GM12874 (cell line): Measurements from ENCODE around the gene PPP1CC.

Experiments
- CTCF ChIP-seq: IDR thresholded peaks from 2 replicates; pipeline ENCODE4 v1.5.1; 2011; ENCODE audit warnings: low read depth, mild to moderate bottlenecking, control low read depth, low read length, moderate library complexity; ENCODE audit not compliant: insufficient read depth

Gene PPP1CC

DNA sequence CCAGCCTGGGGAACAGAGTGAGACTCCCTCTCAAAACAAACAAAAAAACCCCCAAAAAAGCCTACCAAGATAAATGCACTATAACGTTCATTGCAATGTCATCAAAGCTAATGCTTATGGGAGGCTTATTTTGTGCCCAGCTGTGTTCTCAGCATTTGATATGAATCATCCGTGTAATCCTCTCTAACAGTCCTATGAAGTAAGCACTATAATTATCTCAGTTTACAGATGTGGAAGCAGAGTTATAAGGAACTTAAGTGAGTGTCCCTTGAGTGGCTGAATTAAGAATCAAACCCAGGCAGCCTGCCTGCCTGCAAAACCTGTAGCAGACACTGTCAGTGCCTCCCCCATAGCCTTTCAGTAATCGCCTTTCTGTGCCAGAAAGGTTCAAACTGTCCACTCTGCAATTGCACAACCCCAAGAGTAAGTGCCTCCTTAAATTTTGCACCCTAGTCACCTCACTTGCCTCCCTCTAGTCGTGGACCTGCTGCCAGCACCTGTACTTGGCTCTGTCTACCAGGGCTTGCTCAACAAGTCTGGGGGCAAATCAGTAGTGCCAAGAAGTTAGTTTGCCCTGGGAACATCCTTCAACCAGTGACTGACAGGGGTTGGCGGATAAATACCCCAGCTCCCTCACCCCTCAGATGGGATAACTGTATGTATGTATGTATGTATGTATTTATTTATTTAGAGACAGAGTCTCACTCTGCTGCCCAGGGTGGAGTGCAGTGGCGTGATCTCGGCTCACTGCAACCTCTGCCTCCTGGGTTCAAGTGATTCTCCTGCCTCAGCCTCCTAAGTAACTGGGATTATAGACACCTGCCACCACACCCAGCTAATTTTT is 23.8 kb upstream of the PPP1CC start:
- no peak for TF ChIP-seq CTCF

DNA sequence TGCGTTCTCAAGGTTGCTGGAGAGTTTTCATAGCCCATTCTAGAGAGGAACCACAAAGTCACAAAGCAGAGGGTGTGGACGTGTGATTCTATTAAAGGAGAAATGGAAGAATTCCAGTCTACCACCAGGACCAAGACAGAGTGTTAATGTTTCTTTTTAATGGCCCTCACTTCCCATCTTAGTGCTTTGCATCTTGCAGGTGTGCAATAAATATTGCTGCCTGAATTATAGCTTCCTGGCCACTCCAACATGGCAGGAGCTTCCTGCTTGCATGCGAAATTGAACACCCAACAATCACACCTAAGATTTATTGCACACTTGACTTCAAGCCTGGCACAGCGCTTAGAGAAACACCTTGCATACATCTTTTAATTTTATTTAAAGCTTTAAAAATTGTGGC is 22.4 kb upstream of the PPP1CC start:
- no peak for TF ChIP-seq CTCF

GRCh38 chr12:110763583-110763982 is 20.9 kb upstream of the PPP1CC start:
- no peak for TF ChIP-seq CTCF

DNA sequence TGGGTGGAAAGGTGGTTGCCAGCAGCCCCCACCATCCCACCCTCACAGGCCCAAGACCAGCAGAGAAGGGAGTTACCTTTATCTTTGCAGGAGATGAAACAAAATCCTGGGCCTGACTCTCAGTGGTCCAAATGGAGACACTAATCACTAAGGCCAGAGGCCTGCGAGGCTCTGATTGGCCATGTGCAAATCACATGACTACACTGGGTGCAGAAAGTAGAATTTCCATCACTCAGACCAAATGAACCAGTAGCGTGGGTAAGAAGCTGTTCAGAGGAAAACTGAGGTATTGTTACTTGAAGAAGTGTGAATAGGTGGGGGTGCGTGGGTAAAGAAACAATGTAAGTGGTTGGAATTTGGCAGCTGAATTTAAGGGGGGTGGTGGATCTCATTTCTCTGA is 20.2 kb upstream of the PPP1CC start:
- no peak for TF ChIP-seq CTCF

DNA sequence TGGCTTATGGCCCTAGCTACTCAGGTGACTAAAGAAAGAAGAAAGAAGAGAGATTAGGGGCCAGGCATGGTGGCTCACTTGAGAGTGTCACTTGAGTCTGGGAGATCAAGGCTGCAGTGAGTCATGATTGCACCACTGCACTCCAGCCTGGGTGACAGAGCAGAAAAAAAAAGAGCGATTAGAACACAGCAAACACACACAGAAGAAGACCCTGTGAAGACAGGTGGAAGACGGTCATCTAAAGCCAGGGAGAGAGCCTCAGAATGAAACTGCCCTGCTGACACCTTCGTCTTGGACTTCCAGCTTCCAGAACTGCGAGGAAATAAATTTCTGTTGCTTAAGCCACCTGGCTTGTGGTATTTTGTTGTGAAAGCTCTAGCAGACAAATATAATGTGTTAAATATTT is 17.5 kb upstream of the PPP1CC start:
- TF ChIP-seq CTCF, result no peak

- no peak for TF ChIP-seq CTCF
Observed at GRCh38 chr12:110758922-110759321, 16.2 kb upstream of the PPP1CC start.

DNA sequence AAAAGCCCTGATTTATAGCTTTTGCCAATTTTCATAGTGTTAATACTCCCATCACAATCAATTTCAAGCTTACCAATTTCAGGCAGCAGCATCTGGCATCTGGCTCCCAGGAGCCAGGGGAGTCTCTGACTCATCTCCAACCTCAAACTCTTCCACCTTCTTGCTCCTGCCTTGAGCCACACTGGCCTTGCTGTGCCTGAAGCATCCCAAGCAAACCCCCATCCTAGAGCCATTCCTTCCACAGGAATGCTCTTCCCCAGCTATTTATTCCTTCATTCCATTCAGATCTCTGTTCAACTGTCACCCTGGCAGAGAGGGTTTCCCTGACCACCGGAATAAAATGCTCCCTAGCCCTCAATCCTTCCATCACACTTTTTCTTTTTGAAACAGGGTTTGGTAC is 13.9 kb upstream of the PPP1CC start:
- no peak for TF ChIP-seq CTCF
